Fibroblast of lung (primary cell): ENCODE measurements around the gene CTNND2.

Experiments used
- EZH2 ChIP-seq: IDR thresholded peaks from 2 replicates; pipeline ENCODE4 v1.5.1; 2012; ENCODE audit warnings: low read length, control low read depth, mild to moderate bottlenecking; ENCODE audit errors: missing control alignments
- TF ChIP-seq, protein P1 (sequence below), 2 donors: IDR thresholded peaks in 1 of 2; conservative IDR thresholded peaks in 1 of 2; 1 replicate in 1 of 2; 2 replicates in 1 of 2; pipeline ENCODE4 v1.5.1; 2011 to 2012; ENCODE audit warnings: low read length in 2 of 2, control low read depth in 1 of 2, inconsistent platforms in 1 of 2, low read depth in 1 of 2, mild to moderate bottlenecking in 1 of 2

DNA sequence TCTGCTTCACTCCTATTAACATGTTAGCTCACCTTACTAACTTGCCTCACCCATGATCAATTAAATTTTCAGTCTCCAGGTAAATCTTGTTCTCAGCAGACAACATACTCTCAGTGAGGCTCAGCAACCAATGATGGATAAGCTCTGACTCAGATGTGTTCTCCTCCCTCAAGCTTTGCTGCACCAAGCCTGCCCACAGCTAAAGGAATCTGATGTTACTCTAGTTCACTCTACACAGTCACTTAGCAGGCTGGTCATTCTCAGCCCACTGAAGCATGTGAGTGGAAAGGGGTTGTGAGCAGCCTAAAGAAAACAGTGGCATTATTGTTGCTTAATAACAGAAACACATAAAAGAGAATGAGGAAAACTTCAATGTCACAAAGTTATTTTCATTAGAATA, 37.3 kb upstream of the CTNND2 start:
- TF ChIP-seq, protein P1, sequence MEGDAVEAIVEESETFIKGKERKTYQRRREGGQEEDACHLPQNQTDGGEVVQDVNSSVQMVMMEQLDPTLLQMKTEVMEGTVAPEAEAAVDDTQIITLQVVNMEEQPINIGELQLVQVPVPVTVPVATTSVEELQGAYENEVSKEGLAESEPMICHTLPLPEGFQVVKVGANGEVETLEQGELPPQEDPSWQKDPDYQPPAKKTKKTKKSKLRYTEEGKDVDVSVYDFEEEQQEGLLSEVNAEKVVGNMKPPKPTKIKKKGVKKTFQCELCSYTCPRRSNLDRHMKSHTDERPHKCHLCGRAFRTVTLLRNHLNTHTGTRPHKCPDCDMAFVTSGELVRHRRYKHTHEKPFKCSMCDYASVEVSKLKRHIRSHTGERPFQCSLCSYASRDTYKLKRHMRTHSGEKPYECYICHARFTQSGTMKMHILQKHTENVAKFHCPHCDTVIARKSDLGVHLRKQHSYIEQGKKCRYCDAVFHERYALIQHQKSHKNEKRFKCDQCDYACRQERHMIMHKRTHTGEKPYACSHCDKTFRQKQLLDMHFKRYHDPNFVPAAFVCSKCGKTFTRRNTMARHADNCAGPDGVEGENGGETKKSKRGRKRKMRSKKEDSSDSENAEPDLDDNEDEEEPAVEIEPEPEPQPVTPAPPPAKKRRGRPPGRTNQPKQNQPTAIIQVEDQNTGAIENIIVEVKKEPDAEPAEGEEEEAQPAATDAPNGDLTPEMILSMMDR (conservative IDR thresholded peaks at IDR 0.05 in 1 of 2, IDR thresholded peaks at IDR 0.05 in 1 of 2; ENCODE audit: low read depth in 1 of 2, low read length in 2 of 2) = no peak
- no peak for TF ChIP-seq EZH2
